Stomach (tissue), 4 donors: ENCODE measurements around the gene C5orf58.

Source experiments
- CTCF ChIP-seq, 7 experiments: fragments of 450-650 bp in 4 of 7; fragments of 200-600 bp in 3 of 7; sonication (generic) in 3 of 7; IDR thresholded peaks; one replicate each; pipeline ENCODE4 v1.5.1; 2016 to 2019; ENCODE audit warnings: antibody characterized with exemption in 7 of 7, control low read depth in 2 of 7, mild to moderate bottlenecking in 1 of 7
- EP300 ChIP-seq: sonication (generic); formaldehyde crosslinking; IDR thresholded peaks from one replicate; pipeline ENCODE4 v1.6.1; 2017; ENCODE audit warnings: antibody characterized with exemption
- POLR2A ChIP-seq, 4 donors: fragments of 450-650 bp; IDR thresholded peaks; one replicate each; pipeline ENCODE4 v1.6.1; 2016; ENCODE audit warnings: antibody characterized with exemption in 4 of 4, control low read depth in 2 of 4, mild to moderate bottlenecking in 1 of 4, moderate library complexity in 1 of 4
- POLR2AphosphoS5 ChIP-seq, 3 donors: sonication (generic); formaldehyde crosslinking; IDR thresholded peaks; one replicate each; pipeline ENCODE4 v1.6.1; 2016; ENCODE audit warnings: antibody characterized with exemption in 3 of 3

GRCh38 chr5:170206958-170207357 lies 25.8 kb upstream of the C5orf58 start:
- TF ChIP-seq CTCF (IDR thresholded peaks at IDR 0.05) (no peak), POLR2A (IDR thresholded peaks at IDR 0.05) (no peak), POLR2AphosphoS5 (IDR thresholded peaks at IDR 0.05) (no peak), EP300 (no peak)
